PC-3 (cell line): ENCODE data around the gene IGFBP6.

Experiments
- EZH2 ChIP-seq: fragments of 300-600 bp; sonication (generic); IDR thresholded peaks from one replicate; pipeline ENCODE4 v1.6.1; 2017; ENCODE audit warnings: antibody characterized with exemption, mild to moderate bottlenecking, low read length; ENCODE audit not compliant: unreplicated experiment
- EZH2phosphoT487 ChIP-seq: fragments of 300-600 bp; sonication (generic); IDR thresholded peaks from 2 replicates; pipeline ENCODE4 v1.6.1; 2018; ENCODE audit warnings: mild to moderate bottlenecking, antibody characterized with exemption, low read length, borderline replicate concordance
- TF ChIP-seq, protein P1 (sequence below): fragments of 300-600 bp; sonication (generic); conservative IDR thresholded peaks from 2 replicates; pipeline ENCODE4 v1.5.1; 2017; ENCODE audit warnings: antibody characterized with exemption, low read depth, mild to moderate bottlenecking, low read length

DNA sequence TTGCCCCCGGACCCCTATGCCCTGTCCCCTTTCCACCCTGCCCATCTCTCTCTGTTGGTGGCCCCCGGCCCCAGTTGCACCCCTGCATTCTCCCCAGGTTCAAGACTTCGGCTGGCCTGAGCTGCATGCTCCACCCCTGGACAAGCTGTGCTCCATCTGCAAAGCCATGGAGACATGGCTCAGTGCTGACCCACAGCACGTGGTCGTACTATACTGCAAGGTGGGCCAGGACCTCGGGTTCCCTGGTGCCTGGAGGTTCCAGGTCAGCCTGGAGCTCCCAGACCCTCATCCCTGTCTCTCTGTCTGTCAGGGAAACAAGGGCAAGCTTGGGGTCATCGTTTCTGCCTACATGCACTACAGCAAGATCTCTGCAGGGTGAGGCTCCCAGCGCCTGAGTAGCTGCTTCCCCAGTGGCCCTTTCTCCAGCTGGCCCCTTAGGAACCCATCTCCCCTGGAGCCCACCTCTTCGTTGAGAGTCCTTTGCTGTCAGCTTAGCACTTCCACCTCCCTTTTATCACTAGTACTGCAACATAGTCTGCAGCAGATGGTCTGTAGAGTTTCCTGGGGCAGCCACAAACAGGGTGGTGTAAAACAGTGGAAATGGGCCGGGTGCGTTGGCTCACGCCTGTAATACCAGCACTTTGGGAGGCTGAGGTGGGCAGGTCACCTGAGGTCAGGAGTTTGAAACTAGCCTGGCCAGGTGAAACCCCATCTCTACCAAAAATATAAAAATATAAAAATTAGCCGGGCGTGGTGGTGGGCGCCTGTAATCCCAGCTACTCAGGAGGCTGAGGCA is 41.8 kb upstream of the IGFBP6 start:
- TF ChIP-seq, protein P1, sequence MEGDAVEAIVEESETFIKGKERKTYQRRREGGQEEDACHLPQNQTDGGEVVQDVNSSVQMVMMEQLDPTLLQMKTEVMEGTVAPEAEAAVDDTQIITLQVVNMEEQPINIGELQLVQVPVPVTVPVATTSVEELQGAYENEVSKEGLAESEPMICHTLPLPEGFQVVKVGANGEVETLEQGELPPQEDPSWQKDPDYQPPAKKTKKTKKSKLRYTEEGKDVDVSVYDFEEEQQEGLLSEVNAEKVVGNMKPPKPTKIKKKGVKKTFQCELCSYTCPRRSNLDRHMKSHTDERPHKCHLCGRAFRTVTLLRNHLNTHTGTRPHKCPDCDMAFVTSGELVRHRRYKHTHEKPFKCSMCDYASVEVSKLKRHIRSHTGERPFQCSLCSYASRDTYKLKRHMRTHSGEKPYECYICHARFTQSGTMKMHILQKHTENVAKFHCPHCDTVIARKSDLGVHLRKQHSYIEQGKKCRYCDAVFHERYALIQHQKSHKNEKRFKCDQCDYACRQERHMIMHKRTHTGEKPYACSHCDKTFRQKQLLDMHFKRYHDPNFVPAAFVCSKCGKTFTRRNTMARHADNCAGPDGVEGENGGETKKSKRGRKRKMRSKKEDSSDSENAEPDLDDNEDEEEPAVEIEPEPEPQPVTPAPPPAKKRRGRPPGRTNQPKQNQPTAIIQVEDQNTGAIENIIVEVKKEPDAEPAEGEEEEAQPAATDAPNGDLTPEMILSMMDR = no peak
- TF ChIP-seq EZH2 (no peak), EZH2phosphoT487 (no peak)
